HEK293T (cell line): Measurements from ENCODE around the gene ZZZ3.

Source experiments
- BHLHE40 ChIP-seq: fragments of 450-650 bp; IDR thresholded peaks from 2 replicates; pipeline ENCODE4 v1.6.1; 2016; ENCODE audit warnings: mild to moderate bottlenecking, moderate library complexity, borderline replicate concordance
- ELF4 ChIP-seq: fragments of 450-650 bp; IDR thresholded peaks from 2 replicates; pipeline ENCODE4 v1.6.1; 2017; ENCODE audit warnings: antibody characterized with exemption
- FOXA1 ChIP-seq: fragments of 450-650 bp; IDR thresholded peaks from 2 replicates; pipeline ENCODE4 v1.6.1; 2016; ENCODE audit warnings: mild to moderate bottlenecking
- FOXK2 ChIP-seq: fragments of 450-650 bp; IDR thresholded peaks from 2 replicates; pipeline ENCODE4 v1.6.1; 2016; ENCODE audit warnings: mild to moderate bottlenecking
- FOXM1 ChIP-seq: fragments of 450-650 bp; IDR thresholded peaks from 2 replicates; pipeline ENCODE4 v1.6.1; 2017; ENCODE audit warnings: mild to moderate bottlenecking, borderline replicate concordance
- SUZ12 ChIP-seq: fragments of 450-650 bp; IDR thresholded peaks from 2 replicates; pipeline ENCODE4 v1.6.1; 2016; ENCODE audit warnings: mild to moderate bottlenecking

DNA sequence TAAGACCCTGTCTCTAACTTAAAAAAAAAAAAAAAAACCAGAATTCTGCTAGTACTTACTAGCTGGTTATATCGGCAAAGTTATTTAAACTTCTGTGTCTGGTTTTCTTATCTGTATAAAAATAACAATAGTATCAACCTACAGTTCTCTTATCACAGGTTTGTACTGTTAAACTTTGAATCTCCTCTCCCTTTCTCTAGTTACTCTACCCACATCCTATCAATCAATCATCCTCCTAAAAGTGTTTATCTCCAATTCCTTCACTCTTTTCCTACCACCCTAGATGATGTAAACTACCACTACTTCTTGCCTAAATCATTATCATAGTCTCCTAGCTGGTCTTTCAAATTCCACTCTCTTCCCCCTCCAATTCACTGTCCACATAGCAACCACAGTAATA, 49.6 kb upstream of the ZZZ3 start:
- TF ChIP-seq SUZ12 (no peak), BHLHE40 (no peak), FOXM1 (no peak), ELF4 (no peak), FOXA1 (no peak), FOXK2 (no peak)
